Measurements from ENCODE around the gene HOXC10. TPM values are rescaled to one million over a fixed set of nuclear protein-coding genes. Genes with fewer than 3 reads are reported as not detected.

Gene HOXC10
- not detected in 2 replicates for total RNA-seq (2021; fragmentation: NEBNext Ultra II Directional; extraction: Animal tissue kit (Norgen Biotek cat#: 25700))
- not detected in 2 replicates for polyA plus RNA-seq (2011; rRNA removed)
- polyA plus RNA-seq (2011; cell fraction: cytosol; rRNA removed): not detected
- polyA plus RNA-seq (2011; cell fraction: nucleus; rRNA removed): not detected
- not detected in 4 replicates for polyA plus RNA-seq (2012, experiment 1 of 2)
- polyA plus RNA-seq (2012, experiment 2 of 2): 0.20 TPM
- not detected for polyA plus RNA-seq (2013, experiment 1 of 2)
- not detected for polyA plus RNA-seq (2013, experiment 2 of 2)
- polyA minus RNA-seq (2011; rRNA and poly(A)+ RNA removed): not detected in 2 replicates
- polyA minus RNA-seq (2011; cell fraction: cytosol; rRNA and poly(A)+ RNA removed): not detected
- polyA minus RNA-seq (2011; cell fraction: nucleus; rRNA and poly(A)+ RNA removed): not detected
- long read RNA-seq, experiment 1: 0 reads
- long read RNA-seq, experiment 2: 0 reads

DNA sequence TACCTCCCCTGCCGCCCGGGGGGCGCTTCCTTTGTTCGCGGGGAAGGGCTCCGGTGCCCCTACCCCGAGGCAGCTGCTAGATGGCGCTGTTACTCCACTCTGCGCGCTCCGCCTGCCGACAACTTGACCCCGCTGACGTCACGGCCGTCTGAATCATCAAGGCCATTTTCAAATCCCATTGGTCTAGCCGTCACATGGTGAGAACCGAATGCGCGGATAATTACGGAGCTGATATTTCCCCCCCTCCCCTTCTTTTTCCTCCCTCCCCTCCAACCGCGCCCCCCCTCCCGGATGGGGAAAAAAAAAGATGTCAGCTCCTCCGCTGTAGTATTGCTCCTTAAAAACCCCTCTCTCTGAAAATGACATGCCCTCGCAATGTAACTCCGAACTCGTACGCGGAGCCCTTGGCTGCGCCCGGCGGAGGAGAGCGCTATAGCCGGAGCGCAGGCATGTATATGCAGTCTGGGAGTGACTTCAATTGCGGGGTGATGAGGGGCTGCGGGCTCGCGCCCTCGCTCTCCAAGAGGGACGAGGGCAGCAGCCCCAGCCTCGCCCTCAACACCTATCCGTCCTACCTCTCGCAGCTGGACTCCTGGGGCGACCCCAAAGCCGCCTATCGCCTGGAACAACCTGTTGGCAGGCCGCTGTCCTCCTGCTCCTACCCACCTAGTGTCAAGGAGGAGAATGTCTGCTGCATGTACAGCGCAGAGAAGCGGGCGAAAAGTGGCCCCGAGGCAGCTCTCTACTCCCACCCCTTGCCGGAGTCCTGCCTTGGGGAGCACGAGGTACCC lies at the start of gene HOXC10:
Gene HOXC10 (plus strand): TSS at position 246 of the 791 bp plus-strand sequence. CDS start 114 bp downstream, at position 360.
- peaks cover 92 to 99% (median 97%) of the 10 kb centered on the region in 4 experiments for H3K27me3 ChIP-seq (replicated peaks in 1 of 4; ENCODE audit: control insufficient read depth in 3 of 4, extremely low read depth in 1 of 4, insufficient read depth in 3 of 4, low read length in 3 of 4)
- peaks cover 13 to 31% of the 10 kb centered on the region in 2 experiments for H4K20me1 ChIP-seq (replicated peaks in 1 of 2; ENCODE audit: control insufficient read depth in 1 of 2, insufficient read depth in 2 of 2, low read length in 2 of 2)
- no peak within 1 kb of the TSS for H3K23ac ChIP-seq (ENCODE audit: insufficient read length)
- H3K36me3 ChIP-seq (ENCODE audit: control insufficient read depth in 2 of 4, insufficient read depth in 4 of 4, low read length in 3 of 4): peaks cover 0 to 8% (median 0%) of the 10 kb centered on the region in 4 experiments; a peak in 1 of 8 replicates
- H4K8ac ChIP-seq (ENCODE audit: extremely low read depth, insufficient read depth, low read length): no peak within 1 kb of the TSS; the same call in 1 of the 2 replicates
- H2AFZ ChIP-seq (ENCODE audit: low read length): no peak within 1 kb of the TSS
- H2BK5ac ChIP-seq (ENCODE audit: low read depth, low read length): no peak within 1 kb of the TSS
- no peaks in the 10 kb centered on the region for H3K79me1 ChIP-seq (ENCODE audit: low read depth, low read length)
- H3K56ac ChIP-seq (replicated peaks; ENCODE audit: insufficient read length, low read depth, low read length): no peak within 1 kb of the TSS
- no peak within 1 kb of the TSS for H4K5ac ChIP-seq (ENCODE audit: insufficient read length, low read depth, low read length)
- DNase-seq (ENCODE audit: low read depth in 1 of 2, low spot score in 2 of 2) (peak in 1 of 2 experiments; percentile 93), FAIRE-seq (peak; percentile 36)
- no peak within 1 kb of the TSS for H3K14ac ChIP-seq (ENCODE audit: insufficient read length)
- no peak within 1 kb of the TSS for H3K9ac ChIP-seq (replicated peaks in 1 of 4; ENCODE audit: extremely low read depth in 1 of 4, low read depth in 3 of 4, low read length in 3 of 4)
- H2AK5ac ChIP-seq (ENCODE audit: low read depth, low read length): no peak within 1 kb of the TSS
- ChIA-PET CTCF (ENCODE audit: partially characterized antibody) (interaction anchor here (0.5 to 5.8 kb wide), 42 partner anchors 8 to 771 kb away, joined by 3 to 91 read pairs (median 4); partner anchors contain the start of genes HOXC12, HOXC4, HOXC5 and HOXC8), POLR2A (ENCODE audit: partially characterized antibody) (interaction anchor here (0.9 to 1.2 kb wide), 5 partner anchors 10 to 39 kb away, joined by 3 to 4 read pairs (median 4); partner anchors contain the start of gene HOXC11)
- H3K4me1 ChIP-seq (replicated peaks in 1 of 4; ENCODE audit: control insufficient read depth in 3 of 4, insufficient read depth in 4 of 4, low read length in 3 of 4): peaks cover 0 to 6% (median 3%) of the 10 kb centered on the region in 4 experiments; a peak in 3 of 7 replicates
- peaks cover 0 to 9% of the 10 kb centered on the region in 2 experiments; a peak in 1 of 4 replicates for H3K9me3 ChIP-seq (ENCODE audit: insufficient read depth in 2 of 2, low read depth in 1 of 2, low read length in 1 of 2)
- no peaks in the 10 kb centered on the region for H3K23me2 ChIP-seq (ENCODE audit: low read depth, low read length)
- H2BK20ac ChIP-seq (ENCODE audit: low read length): no peak within 1 kb of the TSS; the same call in 1 of the 2 replicates
- peak within 1 kb of the TSS in 1 of 4 experiments; percentile 38; a peak in 2 of 8 replicates for H3K4me3 ChIP-seq (ENCODE audit: extremely low read depth in 1 of 4, insufficient read depth in 2 of 4, low read depth in 3 of 4, low read length in 4 of 4)
- H2BK15ac ChIP-seq (ENCODE audit: low read length): no peak within 1 kb of the TSS
- WGBS, 2 experiments (ENCODE audit: extremely low coverage in 1 of 2, insufficient coverage in 1 of 2, insufficient read length in 1 of 2, insufficient replicate concordance in 2 of 2, low coverage in 1 of 2, low lambda C conversion rate in 2 of 2, missing lambda C conversion rate in 1 of 2): 13% methylated on average over 43 of the region's 55 CpGs; no CpG with 5 or more reads in 1 of the 2 experiments
- H2BK120ac ChIP-seq (replicated peaks; ENCODE audit: low read depth, low read length): no peak within 1 kb of the TSS
- H3K4ac ChIP-seq (replicated peaks; ENCODE audit: insufficient read length, low read depth, low read length): no peak within 1 kb of the TSS
- H3K79me2 ChIP-seq (ENCODE audit: control insufficient read depth in 1 of 2, insufficient read depth in 2 of 2, low read length in 2 of 2): no peaks in the 10 kb centered on the region
- H3K27ac ChIP-seq (ENCODE audit: low read depth, low read length): no peak within 1 kb of the TSS
- H4K91ac ChIP-seq (replicated peaks; ENCODE audit: insufficient read length, low read length): no peak within 1 kb of the TSS
- H3K18ac ChIP-seq (ENCODE audit: extremely low read depth, low read length): peak within 1 kb of the TSS; percentile 32
- peak within 1 kb of the TSS; percentile 41 to 55; a peak in 3 of 4 replicates for H3K4me2 ChIP-seq (ENCODE audit: insufficient read depth in 1 of 2, low read depth in 2 of 2, low read length in 2 of 2)
- peak within 1 kb of the TSS; percentile 50; the same call in 1 of the 2 replicates for H2BK12ac ChIP-seq (ENCODE audit: low read depth, low read length)
- no peak for TF ChIP-seq RFX5 (IDR thresholded peaks at IDR 0.05; ENCODE audit: borderline replicate concordance, low read depth, low read length)
- TF ChIP-seq, protein P1, sequence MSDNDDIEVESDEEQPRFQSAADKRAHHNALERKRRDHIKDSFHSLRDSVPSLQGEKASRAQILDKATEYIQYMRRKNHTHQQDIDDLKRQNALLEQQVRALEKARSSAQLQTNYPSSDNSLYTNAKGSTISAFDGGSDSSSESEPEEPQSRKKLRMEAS (IDR thresholded peaks at IDR 0.05): peak; percentile 70
- TF ChIP-seq ZNF274 (IDR thresholded peaks at IDR 0.05; ENCODE audit: borderline replicate concordance, extremely low read depth, low read length): no peak
- no peak for TF ChIP-seq SRF (IDR thresholded peaks at IDR 0.05; ENCODE audit: low read depth, low read length)
- TF ChIP-seq SIN3A (conservative IDR thresholded peaks at IDR 0.05 in 1 of 2, IDR thresholded peaks at IDR 0.05 in 1 of 2; ENCODE audit: low read depth in 1 of 2, low read length in 2 of 2): no peak
- no peak for TF ChIP-seq BCL11A (IDR thresholded peaks at IDR 0.05; ENCODE audit: low read depth in 2 of 2, low read length in 2 of 2)
- no peak for TF ChIP-seq MAFK (IDR thresholded peaks at IDR 0.05; ENCODE audit: low read depth, low read length)
- no peak for TF ChIP-seq POLR2A (IDR thresholded peaks at IDR 0.05; ENCODE audit: control extremely low read depth in 1 of 2, low read depth in 2 of 2, low read length in 2 of 2)
- no peak for TF ChIP-seq PHF8 (conservative IDR thresholded peaks at IDR 0.05; ENCODE audit: low read depth, low read length)
